ENCODE data around the gene HES1.

The HES1 gene

GRCh38 chr3:194184801-194185200 lies 48.9 kb downstream of the HES1 start:
- H2AFZ ChIP-seq (ENCODE audit: low read depth, low read length, severe bottlenecking), result no peak overlapping the region
- no peaks in the 10 kb centered on the region for H3F3A ChIP-seq (ENCODE audit: insufficient read depth)
- H3K79me2 ChIP-seq (ENCODE audit: insufficient read depth, low read length), result no peaks in the 10 kb centered on the region
- no peak overlapping the region for H3K27ac ChIP-seq (ENCODE audit: low read depth, low read length)
- H3K9me2 ChIP-seq (replicated peaks; ENCODE audit: insufficient read depth, low read length), result no peaks in the 10 kb centered on the region
- no peak overlapping the region for H3K9ac ChIP-seq (ENCODE audit: low read length)
- H3K4me3 ChIP-seq (ENCODE audit: insufficient read depth, low read length, poor library complexity, severe bottlenecking), result no peak overlapping the region
- no peak for TF ChIP-seq CTCF (IDR thresholded peaks at IDR 0.05; ENCODE audit: insufficient read depth, low read length, poor library complexity, severe bottlenecking)
- TF ChIP-seq EZH2phosphoT487 (conservative IDR thresholded peaks at IDR 0.05; ENCODE audit: low read length), result no peak
- no peaks in the 10 kb centered on the region for H3K36me3 ChIP-seq (ENCODE audit: low read length)
- H3K4me2 ChIP-seq (ENCODE audit: low read depth, low read length, poor library complexity, severe bottlenecking), result no peak overlapping the region
- no peaks in the 10 kb centered on the region for H3K27me3 ChIP-seq (ENCODE audit: low read length)
- no peaks in the 10 kb centered on the region for H4K20me1 ChIP-seq (ENCODE audit: low read depth, low read length)
- H3K9me3 ChIP-seq (ENCODE audit: insufficient read depth, low read length), result no peaks in the 10 kb centered on the region

- TF ChIP-seq CTCF (IDR thresholded peaks at IDR 0.05; ENCODE audit: insufficient read depth, low read length, poor library complexity, severe bottlenecking) (no peak), EZH2phosphoT487 (conservative IDR thresholded peaks at IDR 0.05; ENCODE audit: low read length) (no peak)
- H3F3A ChIP-seq (ENCODE audit: insufficient read depth), result no peaks in the 10 kb centered on the region
- no peaks in the 10 kb centered on the region for H3K36me3 ChIP-seq (ENCODE audit: low read length)
- H3K79me2 ChIP-seq (ENCODE audit: insufficient read depth, low read length), result no peaks in the 10 kb centered on the region
- no peaks in the 10 kb centered on the region for H3K9me2 ChIP-seq (replicated peaks; ENCODE audit: insufficient read depth, low read length)
- H4K20me1 ChIP-seq (ENCODE audit: low read depth, low read length), result no peaks in the 10 kb centered on the region
- H3K4me2 ChIP-seq (ENCODE audit: low read depth, low read length, poor library complexity, severe bottlenecking), result no peak overlapping the region
- H3K4me3 ChIP-seq (ENCODE audit: insufficient read depth, low read length, poor library complexity, severe bottlenecking), result no peak overlapping the region
- H3K9ac ChIP-seq (ENCODE audit: low read length), result no peak overlapping the region
- no peaks in the 10 kb centered on the region for H3K9me3 ChIP-seq (ENCODE audit: insufficient read depth, low read length)
- no peak overlapping the region for H2AFZ ChIP-seq (ENCODE audit: low read depth, low read length, severe bottlenecking)
- H3K27me3 ChIP-seq (ENCODE audit: low read length), result no peaks in the 10 kb centered on the region
- no peak overlapping the region for H3K27ac ChIP-seq (ENCODE audit: low read depth, low read length)
These were observed 49.3 kb downstream of the HES1 start for GRCh38 chr3:194185221-194185620.

- Histone ChIP-seq H2AFZ (ENCODE audit: low read depth, low read length, severe bottlenecking) (no peak overlapping the region), H3K27me3 (ENCODE audit: low read length) (no peaks in the 10 kb centered on the region), H3K4me3 (ENCODE audit: insufficient read depth, low read length, poor library complexity, severe bottlenecking) (no peak overlapping the region), H3K27ac (ENCODE audit: low read depth, low read length) (no peak overlapping the region), H4K20me1 (ENCODE audit: low read depth, low read length) (no peaks in the 10 kb centered on the region), H3K9me3 (ENCODE audit: insufficient read depth, low read length) (no peaks in the 10 kb centered on the region), H3K79me2 (ENCODE audit: insufficient read depth, low read length) (no peaks in the 10 kb centered on the region), H3K9ac (ENCODE audit: low read length) (no peak overlapping the region), H3F3A (ENCODE audit: insufficient read depth) (no peaks in the 10 kb centered on the region), H3K9me2 (replicated peaks; ENCODE audit: insufficient read depth, low read length) (no peaks in the 10 kb centered on the region), H3K4me2 (ENCODE audit: low read depth, low read length, poor library complexity, severe bottlenecking) (no peak overlapping the region), H3K36me3 (ENCODE audit: low read length) (no peaks in the 10 kb centered on the region)
- TF ChIP-seq EZH2phosphoT487 (conservative IDR thresholded peaks at IDR 0.05; ENCODE audit: low read length), result no peak
- TF ChIP-seq CTCF (IDR thresholded peaks at IDR 0.05; ENCODE audit: insufficient read depth, low read length, poor library complexity, severe bottlenecking), result no peak
These were observed 51.4 kb downstream of the HES1 start for GRCh38 chr3:194187233-194187944.

Measured in SU-DHL-6 (cell line).